HG03521 (cell line): ENCODE results near the gene SDS.

Source experiments
- ATAC-seq: cut with Tn5 transposase; IDR thresholded peaks from one replicate; pipeline ENCODE4 v1.9.1; 2021; ENCODE audit warnings: mild to moderate bottlenecking, moderate library complexity; ENCODE audit not compliant: unreplicated experiment

Gene SDS

GRCh38 chr12:113385282-113385882 is 18.3 kb downstream of the SDS start:
- no peak for ATAC-seq

- no peak for ATAC-seq
Observed at GRCh38 chr12:113384778-113385177, 18.9 kb downstream of the SDS start.

GRCh38 chr12:113382206-113382605 is 21.5 kb downstream of the SDS start:
- ATAC-seq = no peak

GRCh38 chr12:113381220-113381619 is 22.5 kb downstream of the SDS start:
- no peak for ATAC-seq

- ATAC-seq = no peak
Observed at GRCh38 chr12:113378291-113378690, 25.4 kb downstream of the SDS start.

GRCh38 chr12:113374823-113375428 is 28.8 kb downstream of the SDS start:
- ATAC-seq = no peak

- ATAC-seq = no peak
Observed at GRCh38 chr12:113373969-113374368, 29.7 kb downstream of the SDS start.

- no peak for ATAC-seq
Observed at GRCh38 chr12:113373440-113373839, 30.2 kb downstream of the SDS start.

- no peak for ATAC-seq
Observed at GRCh38 chr12:113372371-113372770, 31.3 kb downstream of the SDS start.

GRCh38 chr12:113371808-113372207 is 31.9 kb downstream of the SDS start:
- ATAC-seq = no peak

GRCh38 chr12:113370923-113371682 is 32.6 kb downstream of the SDS start:
- ATAC-seq = no peak

- ATAC-seq = no peak
Observed at GRCh38 chr12:113369391-113369985, 34.2 kb downstream of the SDS start.

- ATAC-seq = no peak
Observed at GRCh38 chr12:113368331-113368730, 35.4 kb downstream of the SDS start.

GRCh38 chr12:113366827-113367226 is 36.9 kb downstream of the SDS start:
- ATAC-seq = no peak

GRCh38 chr12:113365639-113366395 is 37.9 kb downstream of the SDS start:
- ATAC-seq = no peak

GRCh38 chr12:113364698-113365097 is 39.0 kb downstream of the SDS start:
- no peak for ATAC-seq

GRCh38 chr12:113361574-113362370 is 41.9 kb downstream of the SDS start:
- no peak for ATAC-seq

- no peak for ATAC-seq
Observed at GRCh38 chr12:113359939-113360748, 43.5 kb downstream of the SDS start.

GRCh38 chr12:113359133-113359938 is 44.4 kb downstream of the SDS start:
- ATAC-seq = no peak
